ENCODE measurements around the gene VEGFA.

VEGFA gene

DNA sequence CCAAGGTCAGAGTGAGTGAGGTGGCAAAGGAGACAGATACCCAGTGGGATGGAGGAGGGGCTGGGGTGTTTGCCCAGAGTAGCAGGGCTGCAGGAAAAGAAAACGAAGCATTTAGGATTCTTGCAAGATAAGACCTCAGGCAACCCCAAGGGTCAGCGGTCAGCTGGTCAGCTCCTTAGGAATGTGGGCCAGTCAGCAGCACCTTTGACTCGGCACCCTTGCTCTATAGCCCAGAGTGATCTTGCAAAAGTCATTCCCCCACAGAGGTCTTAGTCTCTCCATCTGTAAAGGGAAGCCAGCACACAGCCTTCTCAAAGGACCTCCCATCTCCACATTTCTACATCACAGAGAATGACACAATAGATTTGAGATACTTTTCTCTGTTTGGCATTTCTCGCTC is 56.7 kb downstream of the VEGFA start:
- no peak for DNase-seq

DNA sequence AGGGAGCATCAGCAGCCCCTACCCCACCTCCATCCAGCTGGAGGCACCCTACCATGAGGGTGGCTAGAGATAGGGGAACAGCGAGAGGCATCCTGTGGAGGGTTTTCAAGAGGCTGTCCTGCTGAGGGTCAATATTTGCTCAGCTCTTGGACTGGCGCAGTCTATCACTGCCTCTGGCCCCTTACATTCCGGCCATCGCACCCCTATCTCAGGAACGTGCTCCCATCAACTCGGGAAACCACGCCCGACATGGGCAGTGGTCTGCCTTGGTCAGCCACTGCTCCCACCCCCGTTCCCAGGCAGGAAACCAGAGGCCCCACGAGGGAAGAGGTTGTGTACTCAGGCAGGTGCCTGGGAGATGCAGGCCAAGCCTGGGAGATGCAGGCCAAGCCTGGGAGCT is 57.9 kb downstream of the VEGFA start:
- DNase-seq = no peak

DNA sequence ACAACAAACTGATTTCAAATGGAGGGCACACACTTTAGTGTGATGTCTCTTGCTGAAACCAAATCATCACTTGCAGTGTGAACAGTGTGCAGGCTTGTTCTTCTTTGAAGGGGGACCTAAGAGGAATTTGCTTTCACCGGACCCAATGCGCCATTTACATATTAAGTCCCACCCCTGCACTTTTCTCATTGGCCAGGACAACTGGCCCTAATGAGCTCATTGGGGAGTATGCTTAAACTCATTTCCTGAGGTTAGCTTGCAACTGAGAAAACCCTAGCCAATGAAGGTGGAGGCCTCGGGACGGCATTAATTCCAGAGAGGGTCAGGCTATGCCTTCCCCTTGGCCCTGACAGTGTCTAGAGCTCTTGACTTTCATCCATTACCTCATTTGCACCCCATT is 58.7 kb downstream of the VEGFA start:
- DNase-seq = peak; percentile 60

DNA sequence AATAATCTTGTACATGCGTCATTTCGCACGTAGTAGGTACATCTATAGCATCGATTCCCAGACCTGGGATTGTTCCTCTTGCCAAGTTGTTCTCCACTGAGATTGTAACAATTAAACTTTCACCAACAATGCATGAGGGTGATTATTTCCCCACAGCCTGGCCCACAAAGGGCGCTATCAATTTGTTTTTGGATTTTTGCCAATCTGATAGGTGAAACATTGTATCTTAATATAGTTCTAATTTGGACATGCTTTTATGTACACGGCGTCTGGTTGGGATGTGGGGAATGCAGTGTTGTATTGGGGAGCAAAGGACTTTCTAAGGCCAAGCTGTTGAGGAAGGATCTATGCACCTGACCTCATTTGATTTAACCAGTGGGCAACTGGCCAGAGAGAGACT is 59.5 kb downstream of the VEGFA start:
- DNase-seq = no peak

DNA sequence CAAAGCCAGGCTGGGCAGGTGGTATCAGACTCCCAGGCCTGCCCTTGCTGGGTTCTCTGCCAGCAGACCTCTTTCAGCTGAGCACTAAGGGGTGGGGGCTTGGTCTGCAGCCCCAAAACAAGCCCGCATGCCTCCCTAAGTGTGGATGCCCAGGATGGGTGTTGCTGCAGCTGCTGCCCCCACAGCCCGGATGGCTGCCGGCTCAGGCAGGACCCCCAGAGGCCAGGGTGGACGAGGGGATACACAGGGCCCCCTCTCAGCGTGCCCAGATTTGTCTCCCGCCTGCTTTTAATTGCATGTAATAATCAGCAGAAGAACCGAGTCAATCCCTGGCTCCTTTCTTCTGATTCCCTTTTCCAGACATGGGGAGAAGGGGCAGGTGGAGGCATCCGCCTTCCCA is 60.8 kb downstream of the VEGFA start:
- no peak for DNase-seq

DNA sequence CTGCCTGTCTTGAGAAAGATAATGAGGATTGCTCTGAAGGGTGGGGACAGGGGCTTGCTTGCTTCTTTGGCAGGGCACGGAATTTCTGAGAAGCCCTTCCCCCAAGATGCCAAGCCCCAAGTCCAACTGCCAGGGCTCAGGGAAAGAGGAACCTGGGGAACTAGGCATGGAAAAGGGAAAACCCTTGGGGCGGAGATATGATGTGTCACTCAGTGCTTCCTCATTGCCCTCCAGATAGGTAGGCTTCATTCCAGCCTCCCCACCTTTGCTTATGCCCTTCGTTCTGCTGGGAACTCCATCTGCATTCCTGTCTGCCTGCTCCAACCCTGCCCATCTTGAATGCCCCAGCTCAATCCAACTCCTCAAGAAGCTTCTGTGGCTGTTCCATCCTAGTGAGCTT is 61.2 kb downstream of the VEGFA start:
- DNase-seq = no peak

DNA sequence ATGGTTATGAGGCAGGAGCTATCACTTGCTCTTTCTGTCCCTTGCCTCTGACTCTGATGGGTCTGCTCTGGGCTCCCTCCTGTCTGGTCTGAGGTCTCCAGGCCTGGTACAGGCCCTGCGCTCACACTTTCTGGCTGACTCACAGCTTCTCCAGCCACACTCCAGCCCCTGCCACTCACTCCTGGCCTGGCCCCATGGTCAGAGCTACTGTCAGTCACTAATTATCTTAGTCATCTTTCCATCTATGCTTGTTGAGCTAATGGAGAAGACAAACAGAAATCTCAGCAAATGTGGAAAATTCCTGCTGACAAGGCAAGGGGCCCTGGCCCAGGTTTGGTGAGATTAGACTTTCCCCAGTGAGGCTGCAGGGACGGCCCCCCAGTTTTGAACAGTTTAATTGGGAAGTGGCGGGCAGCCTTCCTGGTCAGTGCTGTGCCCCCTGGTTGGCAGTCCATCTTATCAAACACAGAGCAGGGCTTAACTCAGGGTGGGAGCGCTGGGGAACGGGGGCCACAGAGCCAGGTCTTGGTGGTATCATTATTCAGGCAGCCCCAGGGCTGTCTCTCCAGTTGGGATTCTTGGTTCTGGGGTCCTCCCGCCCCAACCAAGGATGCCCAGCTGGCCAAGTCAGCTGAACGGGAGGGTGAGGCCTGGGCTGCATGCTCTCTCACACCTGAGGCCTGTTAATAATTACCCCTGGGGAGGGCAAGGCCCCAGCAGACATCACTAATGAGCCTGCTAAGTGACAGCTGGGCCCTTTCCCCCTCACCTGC is 63.4 kb downstream of the VEGFA start:
- DNase-seq = no peak

DNA sequence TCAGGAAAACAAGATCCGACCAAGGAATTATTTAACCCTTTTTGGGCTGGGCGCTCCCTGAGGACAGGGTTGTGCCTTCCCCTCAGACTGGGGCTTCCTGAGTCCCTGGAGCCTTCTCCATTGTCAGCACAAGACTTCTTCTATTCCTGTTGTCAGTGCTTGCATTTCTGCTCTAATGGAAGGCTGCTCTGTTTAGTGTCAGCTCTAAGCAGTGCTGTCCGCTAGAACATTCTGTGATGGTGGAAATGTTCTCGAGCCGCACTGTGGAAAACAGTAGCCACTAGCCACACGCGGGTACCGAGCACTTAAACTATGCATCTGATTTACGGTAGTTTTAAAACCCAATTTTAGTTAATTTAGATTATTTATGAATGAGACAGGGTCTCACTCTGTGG is 64.0 kb downstream of the VEGFA start:
- peak; percentile 54 for DNase-seq

DNA sequence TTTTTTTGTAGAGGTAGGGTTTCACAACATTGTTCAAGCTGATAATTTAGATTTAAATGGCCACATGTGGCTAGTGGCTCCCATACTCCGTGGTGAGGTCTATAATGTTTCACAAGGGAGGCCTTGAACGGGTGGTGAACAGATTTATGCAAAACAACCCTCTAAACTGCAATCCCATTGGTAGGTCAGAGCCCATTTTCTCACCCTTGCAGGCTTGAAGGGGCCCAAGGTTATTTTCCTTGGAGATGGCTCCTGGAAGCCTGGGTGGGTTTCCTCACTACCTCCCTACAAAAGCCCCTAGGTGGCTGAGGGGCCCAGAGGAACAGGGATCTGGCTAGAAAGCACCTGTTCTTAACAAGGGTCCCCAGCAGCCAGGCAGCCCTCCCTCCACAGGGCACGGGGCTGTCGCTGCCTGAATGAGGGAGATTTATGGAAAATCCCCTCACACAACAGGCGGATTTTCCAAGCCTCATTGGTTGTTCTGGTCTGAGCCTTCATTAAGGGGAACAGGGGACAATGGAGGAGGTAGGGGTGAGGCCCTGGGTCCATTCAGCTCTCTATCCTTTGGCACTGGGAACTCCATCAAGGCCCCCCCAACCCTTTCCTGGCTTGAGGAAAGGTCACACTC is 64.6 kb downstream of the VEGFA start:
- peak; percentile 80 for DNase-seq

DNA sequence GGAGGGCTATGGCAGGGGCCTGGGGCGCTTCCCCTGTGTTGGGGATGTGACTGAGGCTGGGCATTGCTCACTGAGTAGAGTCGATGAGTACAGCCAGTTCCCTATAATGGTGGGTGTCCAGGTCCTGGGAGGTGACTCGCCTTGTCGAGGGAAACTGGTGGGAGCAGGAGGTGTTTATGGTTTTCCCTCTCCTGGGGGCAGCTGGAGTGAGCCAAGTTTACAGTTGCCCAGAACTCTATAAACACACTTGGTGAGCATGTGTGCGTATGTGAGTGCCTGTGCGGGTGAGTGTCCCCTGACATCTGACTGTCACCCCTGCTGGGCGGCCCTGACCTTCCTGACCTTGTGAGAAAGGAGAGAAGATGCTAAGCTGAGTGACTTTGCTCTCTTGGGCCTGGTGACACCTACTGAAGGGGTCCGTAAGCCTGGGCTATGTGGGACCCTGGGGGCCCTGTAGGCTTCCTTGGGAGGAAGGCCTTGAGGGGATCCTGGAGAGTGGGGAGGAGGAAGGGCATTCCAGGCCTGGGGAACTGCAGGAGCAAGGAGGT is 65.9 kb downstream of the VEGFA start:
- DNase-seq = no peak
